Middle frontal gyrus (tissue), 1 donor: Measurements from ENCODE around the gene SFXN5.
"Not testable (repeated sequence)": the region's sequence is repeated elsewhere in the genome, so short reads cannot be mapped to it uniquely, and the experiment has no call there.

Experiments used
- DNase-seq: peaks from one replicate; pipeline ENCODE4 v3.0.0-alpha.2; 2015; ENCODE audit warnings: low spot score; ENCODE audit errors: extremely low spot score

Gene SFXN5, protein sequence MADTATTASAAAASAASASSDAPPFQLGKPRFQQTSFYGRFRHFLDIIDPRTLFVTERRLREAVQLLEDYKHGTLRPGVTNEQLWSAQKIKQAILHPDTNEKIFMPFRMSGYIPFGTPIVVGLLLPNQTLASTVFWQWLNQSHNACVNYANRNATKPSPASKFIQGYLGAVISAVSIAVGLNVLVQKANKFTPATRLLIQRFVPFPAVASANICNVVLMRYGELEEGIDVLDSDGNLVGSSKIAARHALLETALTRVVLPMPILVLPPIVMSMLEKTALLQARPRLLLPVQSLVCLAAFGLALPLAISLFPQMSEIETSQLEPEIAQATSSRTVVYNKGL

GRCh38 chr2:73071360-73072128, at the start of gene SFXN5:
SFXN5 (minus strand) TSS chr2:73071712; CDS start chr2:73071705, 7 bp downstream.
- peak; percentile 94 for DNase-seq

DNA sequence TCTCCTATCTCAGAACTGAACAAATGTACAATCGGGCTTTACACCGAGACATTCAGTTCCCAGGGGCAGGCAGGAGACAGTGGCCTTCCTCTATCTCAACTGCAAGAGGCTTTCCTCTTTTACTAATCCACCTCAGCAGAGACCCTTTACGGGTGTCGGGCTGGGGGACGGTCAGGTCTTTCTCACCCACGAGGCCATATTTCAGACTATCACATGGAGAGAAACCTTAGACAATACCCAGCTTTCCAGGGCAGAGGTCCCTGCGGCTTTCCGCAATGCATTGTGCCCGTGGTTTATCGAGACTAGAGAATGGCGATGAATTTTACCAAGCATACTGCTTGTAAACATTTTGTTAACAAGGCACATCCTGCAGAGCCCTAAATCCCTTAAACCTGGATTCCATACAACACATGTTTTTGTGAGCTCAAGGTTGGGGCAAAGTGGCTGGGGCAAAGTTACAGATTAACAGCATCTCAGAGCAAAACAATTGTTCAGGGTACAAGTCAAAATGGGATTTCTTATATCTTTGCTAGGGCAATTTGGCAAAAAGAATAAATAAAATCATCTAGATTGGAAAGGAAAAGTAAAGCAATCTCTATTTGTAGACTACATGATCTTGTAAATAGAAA, 48.2 kb upstream of the SFXN5 start:
- DNase-seq: not testable (repeated sequence)

DNA sequence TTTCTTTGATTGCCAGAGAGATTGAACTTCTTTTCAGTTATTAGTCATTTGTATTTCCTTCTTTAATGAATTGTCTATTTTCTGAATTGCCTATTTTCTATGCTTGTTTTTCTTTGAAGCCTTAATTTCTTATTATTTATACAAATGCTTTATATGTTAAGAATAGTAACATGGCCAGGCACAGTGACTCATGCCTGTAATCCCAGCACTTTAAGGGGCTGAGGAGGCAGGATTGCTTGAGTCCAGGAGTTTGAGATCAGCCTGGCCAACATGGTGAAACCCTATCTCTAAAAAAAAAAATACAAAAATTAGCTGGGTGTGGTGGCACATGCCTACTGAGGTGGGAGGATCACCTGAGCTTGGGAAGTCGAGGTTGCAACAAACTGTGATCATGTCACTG, 45.9 kb upstream of the SFXN5 start:
- no peak for DNase-seq

DNA sequence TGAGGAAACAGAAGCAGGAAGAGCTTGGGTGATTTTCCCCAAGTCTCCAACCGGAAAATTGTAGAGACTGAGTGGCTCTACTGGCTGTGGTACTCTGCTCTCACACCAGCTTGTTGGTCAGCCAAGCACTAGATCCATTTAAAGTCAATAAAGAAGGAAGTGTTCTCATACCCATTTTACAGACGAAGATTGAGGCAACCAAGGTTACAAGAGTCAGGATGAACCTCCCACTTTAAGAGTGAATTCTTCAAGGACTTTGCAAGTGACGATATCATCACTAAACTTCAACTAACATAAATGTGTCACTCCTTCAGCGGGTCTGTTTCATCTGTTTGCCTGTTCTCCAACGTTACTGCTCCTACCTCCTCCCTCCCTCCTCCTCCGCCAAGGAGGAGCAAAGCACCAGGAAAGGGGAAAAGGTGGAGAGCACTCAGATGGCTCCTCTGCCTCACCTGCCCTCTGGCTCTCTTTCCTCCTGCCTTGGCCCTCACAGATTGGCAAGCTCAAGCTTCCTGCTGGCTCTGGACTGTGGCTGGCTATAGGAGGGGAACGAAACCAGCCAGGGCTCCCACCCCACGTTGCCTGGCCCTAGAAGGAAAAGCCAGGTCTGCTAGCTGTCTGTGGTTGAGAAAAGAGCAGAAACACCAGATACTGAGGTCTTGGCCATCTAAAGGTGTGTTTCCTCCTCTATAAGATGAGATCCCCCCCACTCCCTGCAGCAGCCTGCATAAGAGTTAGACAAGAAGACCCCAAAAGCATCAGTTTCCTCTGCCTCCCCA, 44.9 kb upstream of the SFXN5 start:
- DNase-seq: no peak

DNA sequence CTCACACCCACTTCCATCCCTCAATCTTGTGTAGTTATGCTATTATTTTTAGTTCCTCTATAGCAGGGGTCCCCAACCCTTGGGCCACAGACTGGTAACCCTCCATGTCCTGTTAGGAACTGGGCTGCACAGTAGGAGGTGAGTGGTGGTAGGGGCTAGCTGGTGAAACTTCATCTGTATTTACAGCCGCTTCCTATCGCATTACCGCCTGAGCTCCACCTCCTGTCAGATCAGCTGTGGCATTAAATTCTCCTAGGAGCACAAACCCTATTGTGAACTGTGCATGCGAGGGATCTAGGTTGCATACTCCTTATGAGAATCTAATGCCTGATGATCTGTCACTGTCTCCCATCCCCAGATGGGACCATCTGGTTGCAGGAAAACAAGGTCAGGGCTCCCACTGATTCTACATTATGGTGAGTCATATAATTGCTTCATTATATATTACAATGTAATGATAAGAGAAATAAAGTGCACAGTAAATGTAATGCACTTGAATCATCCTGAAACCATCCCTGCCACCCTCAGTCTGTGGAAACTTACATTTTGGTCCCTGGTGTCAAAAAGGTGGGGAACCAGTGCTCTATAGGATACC, 42.9 kb upstream of the SFXN5 start:
- DNase-seq: no peak

DNA sequence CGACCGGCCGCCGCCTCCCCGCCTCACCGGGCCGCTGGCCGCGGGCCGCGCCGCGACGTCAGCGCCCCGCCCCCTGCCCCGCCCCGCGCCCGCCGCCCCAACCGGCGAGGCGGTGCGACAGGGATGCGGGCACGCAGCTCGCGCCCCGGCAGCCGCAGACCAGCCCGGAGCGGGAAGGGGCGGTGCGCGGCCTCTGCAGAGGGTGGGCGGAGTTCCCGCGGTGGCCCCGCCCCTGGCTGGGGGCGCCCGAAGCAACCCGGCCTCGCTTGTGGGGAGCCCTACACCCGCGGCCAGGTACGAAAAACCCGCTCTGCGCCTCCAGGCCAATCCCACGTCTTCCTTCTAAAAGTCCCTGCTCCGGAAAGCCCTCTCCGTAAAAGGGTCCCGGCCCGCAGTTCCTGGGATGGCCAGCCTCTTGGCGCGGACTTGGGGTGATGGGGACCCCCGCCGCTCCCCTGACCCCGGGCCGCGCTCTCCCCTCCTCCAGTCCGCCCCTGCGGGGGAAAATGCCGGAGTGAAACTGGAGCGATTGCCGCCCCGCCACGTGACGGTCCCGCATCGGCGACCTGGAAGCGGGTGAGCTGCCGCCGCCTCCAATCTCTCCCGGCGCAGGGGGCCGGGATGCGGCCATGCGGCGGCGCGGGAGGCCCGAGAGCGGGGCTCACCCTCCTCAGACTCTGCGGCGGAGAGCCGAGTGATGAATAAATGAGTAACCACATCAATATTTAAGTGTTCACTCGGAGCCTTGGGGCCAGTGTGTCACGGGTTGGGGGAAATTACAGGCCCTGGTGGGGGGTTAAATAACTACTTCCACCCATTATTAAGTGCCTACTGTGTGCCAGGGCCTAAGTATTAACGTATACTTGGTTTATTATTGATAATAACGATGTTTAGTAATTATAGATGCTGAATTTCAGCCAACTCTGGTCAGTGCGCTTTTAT, 41.7 kb upstream of the SFXN5 start, which contains the start of gene RAB11FIP5:
Gene RAB11FIP5, minus strand, starts transcription at position 36 of the 942 bp plus-strand sequence. CDS start 171 bp downstream, outside the sequence.
- DNase-seq: peak; percentile 61

DNA sequence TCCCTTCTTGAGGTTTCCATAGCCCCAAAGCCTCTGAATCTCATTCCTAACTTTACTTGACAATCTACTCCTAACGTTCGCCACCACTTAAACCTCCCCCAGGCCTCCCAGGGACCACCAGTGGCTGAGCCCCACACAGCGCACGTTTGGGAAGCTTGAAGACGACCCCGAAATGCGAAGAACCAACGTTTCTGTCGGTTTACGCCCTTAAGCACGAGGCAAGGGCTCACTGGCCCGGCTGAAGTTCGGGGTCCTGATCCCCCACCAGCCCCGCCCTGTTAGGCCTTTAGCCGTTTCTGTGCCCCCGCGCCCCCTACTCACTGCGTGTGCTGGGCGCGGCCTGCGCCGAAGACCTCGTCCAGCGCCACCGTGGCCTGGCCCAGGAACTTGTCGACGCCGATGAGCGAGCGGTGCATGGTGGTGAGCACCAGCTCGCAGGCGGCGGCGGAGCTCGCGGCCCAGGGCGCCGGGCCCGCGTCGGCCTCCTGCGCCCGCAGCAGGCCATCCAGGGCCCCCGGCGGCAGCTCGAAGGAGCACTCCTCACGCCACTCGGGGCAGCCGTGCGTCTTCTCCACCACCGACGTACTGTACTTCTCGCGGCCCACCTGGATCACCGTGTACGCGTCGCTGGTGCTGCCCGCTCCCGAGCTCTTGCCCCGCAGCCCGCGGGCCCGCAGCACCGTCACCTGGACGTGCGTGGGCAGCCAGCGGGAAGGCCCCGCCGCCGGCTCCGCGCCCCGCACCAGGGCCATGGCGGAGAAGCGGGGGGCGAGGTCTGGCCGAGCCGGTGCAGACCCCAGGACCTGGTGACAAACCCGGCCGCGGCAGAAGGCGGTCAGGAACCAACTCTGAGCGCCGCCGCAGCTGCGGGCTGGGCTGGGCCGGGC, 40.8 kb upstream of the SFXN5 start:
- no peak for DNase-seq

DNA sequence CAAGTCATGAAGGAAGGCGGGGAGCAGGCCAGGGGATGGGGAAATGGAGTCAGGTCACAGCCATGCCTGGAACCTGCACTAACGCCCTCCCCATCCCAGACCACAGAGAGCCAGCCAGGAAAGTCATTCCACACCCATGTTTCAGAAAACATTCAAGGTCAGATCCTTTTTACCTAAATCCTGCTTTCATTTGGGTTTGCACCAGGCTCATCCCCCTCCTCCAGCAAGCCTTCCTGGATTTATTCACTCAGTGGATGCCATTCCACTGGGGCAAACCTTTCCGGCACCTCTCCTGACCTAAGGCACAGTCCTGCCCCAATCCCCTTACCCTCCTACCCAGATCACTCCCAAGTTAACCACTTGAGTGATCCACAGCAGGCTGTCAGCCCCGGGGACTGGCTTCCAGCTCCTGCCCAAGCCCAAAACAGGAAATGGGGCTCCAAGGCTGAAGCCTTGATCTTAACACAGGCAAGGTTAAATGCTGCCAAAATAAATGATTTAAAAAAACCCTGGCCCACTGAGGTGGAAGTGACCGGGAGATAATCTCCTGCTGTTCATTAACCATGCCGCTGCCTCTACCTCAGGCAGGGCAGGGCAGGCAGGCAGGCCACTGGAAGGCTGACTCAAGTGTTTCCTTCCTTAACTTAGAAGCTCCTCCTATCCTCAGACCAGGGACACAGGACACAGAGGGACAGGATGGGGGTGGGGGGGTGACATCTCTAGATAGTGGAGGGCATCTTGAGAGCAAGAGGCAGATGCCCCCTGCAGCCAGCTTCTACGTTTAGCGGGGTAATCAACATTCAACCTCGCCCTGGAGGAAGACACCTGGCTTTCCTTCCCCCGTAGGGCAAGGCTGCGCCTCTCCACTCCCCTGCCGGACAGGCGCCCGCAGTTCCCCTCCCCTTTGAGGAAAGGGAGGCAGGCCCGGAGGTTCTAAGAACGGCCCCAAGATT, 39.8 kb upstream of the SFXN5 start:
- no peak for DNase-seq

DNA sequence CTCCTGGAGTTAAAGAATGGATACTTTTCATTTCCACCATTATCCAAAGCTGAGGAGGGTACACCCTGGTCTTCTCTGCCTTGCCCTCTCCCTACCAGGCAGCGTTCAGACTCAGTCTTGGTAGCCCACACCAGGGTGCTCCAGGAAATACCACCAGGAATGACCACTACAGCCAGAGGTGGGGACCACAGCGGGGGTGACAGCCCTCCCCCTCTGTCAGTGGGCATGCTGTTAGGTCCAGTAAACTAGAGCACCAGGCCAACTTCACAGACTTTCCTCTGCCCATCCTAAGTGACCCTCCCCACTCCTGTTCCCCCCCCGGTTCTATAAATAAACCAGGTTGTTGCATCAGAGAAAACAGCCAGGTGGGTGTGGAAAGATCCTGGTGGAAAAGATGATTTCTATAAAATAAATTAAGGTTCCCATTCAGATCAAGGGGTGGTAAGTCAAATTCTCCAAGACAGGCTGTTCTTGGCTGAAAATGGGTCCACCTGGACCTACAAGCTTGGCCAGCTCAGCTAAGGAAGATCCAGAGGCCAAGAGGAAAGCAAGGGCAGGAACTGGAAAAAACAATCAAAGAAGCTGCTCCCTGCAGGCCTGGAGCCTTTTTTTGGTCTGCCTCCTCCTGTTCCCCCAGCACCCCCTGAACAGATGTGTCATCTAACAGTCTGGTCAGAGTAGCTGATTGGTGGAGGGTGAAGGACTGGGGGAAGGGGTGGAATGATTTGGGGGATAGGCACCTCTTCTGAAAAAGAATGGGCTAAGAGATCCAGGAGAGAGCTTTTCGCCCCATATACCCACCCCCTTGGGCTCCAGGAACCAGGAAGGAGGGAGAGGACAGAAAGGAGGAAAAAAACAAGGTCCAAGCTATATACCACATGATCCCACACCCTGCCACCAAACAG, 38.9 kb upstream of the SFXN5 start:
- DNase-seq: no peak

- no peak for DNase-seq
Observed at GRCh38 chr2:73109431-73110167, 38.1 kb upstream of the SFXN5 start.

DNA sequence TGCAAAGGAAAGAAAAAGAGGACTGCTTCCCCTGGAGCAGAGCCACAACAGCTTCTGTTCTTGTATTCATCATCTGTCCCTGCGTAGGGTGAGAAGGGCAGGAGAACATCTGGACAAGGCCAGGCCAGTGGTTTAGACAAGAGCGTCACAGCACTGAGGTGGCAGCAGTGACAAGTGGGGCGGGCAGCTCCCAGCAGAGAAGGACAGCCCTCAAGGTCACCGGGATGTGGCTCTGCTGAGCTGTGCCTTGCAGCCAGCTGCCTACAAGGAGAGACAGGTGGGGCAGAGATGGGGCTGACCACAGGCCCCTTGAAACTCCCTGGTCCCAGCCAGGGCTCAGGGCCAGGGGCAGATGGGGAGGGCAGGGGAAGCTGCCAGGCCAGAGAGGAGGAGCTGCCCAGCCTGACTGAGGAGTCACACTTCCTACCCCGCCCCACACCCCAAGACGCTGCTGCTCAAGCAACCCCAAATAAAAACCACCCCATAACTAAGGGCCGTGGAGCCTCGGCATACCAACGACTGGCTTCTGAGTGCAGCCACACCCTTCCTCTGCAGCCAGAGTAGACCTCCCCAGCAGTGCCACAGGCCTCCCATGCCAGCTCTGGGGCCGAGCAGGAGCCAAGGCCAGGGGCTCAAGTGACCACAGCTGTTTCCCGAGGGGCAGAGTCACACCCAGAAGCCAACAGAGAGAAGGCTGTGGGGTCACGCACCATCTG, 35.9 kb upstream of the SFXN5 start:
- no peak for DNase-seq

DNA sequence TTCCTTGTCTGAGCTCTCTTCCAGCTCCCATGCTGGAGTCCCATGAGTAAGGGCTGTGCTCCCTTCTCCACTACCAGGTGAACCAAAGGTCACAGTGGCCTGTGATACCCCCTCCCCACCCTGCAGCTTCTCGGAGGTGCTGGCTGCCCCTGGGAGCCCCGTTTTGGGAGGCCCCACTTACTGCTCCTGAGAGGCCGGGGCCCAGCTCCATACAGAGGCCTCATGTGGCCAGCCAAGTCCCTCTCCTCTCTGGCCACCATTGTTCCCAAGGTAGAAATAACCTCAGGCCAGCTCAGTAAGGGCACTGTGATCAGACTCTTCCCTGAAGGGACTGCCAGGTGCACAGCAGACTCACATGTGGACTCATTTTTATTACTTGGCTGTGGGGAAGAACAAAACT, 35.3 kb upstream of the SFXN5 start:
- DNase-seq: no peak

- no peak for DNase-seq
Observed at GRCh38 chr2:73105511-73105971, 34.0 kb upstream of the SFXN5 start.

DNA sequence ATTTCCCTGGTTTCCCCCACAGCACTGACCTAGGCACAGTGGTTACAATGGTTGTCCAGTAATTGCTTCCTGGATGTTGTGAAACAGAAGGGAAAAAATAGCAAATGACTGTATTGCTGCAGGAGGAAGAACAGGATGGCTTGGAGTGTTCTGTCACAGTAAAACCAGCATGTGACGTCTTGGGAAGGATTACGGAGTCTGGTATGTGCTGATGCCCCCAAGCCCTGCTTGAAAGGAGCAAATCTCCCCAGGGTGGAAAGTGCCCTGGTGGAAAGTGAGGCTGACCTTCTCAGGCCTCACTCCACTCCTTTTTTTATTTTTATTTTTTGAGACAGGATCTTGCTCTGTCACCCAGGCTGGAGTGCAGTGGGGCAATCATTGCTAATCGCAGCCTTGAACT, 33.4 kb upstream of the SFXN5 start:
- no peak for DNase-seq

DNA sequence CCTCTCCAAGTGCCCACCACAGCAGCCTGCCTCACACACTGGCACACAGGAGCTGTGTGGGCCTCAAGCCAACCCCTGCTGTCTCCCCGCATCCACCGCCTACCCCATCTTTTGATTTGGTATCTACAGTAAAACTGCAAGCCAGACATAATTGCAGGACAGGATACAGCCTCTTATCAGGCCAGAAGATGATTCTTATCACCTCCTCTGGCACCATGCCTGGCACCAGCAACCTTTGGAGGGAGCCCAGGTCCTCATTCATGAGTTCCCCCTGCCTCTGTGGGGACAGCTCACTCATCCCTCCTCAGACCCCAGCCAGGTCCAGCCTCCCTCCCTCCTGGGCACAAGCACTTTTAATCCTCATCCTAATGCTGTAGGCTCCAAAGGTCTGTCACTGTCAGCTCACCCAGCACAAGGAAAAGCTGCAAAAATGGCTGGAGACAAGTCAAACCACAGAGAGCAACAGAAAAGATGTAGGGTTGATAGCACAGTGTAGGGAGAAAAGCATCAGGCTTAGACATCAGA, 31.6 kb upstream of the SFXN5 start:
- DNase-seq: no peak
